Mammary epithelial cell (primary cell): ENCODE results near the gene HIBCH.
"Not testable (repeated sequence)": the region's sequence is repeated elsewhere in the genome, so short reads cannot be mapped to it uniquely, and the experiment has no call there.

Source experiments
- EZH2 ChIP-seq: IDR thresholded peaks from 2 replicates; pipeline ENCODE4 v1.6.1; 2012; ENCODE audit warnings: low read length, inconsistent platforms, borderline replicate concordance
- TF ChIP-seq, protein P1 (sequence below), 2 donors: IDR thresholded peaks in 1 of 2; conservative IDR thresholded peaks in 1 of 2; 2 replicates each; pipeline ENCODE4 v1.5.1; 2011 to 2012; ENCODE audit warnings: inconsistent platforms in 2 of 2, low read length in 2 of 2, mild to moderate bottlenecking in 2 of 2, control low read depth in 1 of 2, low read depth in 1 of 2; ENCODE audit not compliant: insufficient read depth in 1 of 2; ENCODE audit errors: extremely low read depth in 1 of 2

DNA sequence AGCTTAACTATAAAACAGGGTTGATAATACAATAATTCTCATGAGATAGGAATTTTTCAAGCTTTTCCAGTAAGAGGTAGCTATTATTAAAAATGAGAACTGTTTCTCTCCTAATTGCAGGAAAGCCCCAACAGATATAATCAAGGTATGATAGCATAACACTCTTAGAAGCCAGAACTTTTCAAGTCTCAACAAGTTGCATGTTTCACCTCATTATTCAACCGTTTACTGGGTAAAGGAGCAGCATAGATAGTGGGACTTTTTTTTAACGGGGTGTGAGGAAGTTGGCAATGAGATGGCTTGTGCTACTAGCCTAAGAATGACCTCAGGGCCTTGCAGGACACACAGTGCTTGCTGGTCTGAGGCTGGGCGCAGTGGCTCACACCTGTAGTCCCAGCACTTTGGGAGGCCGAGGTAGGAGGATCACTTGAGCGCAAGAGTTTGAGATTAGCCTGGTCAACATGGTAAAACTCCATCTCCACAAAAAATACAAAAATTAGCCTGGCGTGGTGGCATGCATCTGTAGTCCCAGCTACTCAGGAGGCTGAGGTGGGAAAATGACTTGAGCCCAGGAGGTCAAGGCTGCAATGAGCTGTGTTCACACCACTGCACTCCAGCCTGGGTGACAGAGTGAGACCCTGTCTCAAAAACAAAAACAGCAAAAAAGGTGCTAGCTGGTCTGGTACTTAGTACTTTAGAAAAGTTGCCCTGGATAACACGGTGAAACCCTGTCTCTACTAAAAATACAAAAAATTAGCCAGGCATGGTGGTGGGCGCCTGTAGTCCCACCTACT, 39.2 kb upstream of the HIBCH start:
- TF ChIP-seq, protein P1, sequence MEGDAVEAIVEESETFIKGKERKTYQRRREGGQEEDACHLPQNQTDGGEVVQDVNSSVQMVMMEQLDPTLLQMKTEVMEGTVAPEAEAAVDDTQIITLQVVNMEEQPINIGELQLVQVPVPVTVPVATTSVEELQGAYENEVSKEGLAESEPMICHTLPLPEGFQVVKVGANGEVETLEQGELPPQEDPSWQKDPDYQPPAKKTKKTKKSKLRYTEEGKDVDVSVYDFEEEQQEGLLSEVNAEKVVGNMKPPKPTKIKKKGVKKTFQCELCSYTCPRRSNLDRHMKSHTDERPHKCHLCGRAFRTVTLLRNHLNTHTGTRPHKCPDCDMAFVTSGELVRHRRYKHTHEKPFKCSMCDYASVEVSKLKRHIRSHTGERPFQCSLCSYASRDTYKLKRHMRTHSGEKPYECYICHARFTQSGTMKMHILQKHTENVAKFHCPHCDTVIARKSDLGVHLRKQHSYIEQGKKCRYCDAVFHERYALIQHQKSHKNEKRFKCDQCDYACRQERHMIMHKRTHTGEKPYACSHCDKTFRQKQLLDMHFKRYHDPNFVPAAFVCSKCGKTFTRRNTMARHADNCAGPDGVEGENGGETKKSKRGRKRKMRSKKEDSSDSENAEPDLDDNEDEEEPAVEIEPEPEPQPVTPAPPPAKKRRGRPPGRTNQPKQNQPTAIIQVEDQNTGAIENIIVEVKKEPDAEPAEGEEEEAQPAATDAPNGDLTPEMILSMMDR (conservative IDR thresholded peaks at IDR 0.05 in 1 of 2, IDR thresholded peaks at IDR 0.05 in 1 of 2; ENCODE audit: extremely low read depth in 1 of 2, insufficient read depth in 1 of 2, low read depth in 1 of 2, low read length in 2 of 2) = not testable (repeated sequence)
- TF ChIP-seq EZH2 = not testable (repeated sequence)
